ENCODE results near the gene DCTD. TPM values are rescaled to one million over a fixed set of nuclear protein-coding genes. Genes with fewer than 3 reads are reported as not detected.

The DCTD gene
- total RNA-seq, 1 donor from 2014 or later = 76.8 TPM

DNA sequence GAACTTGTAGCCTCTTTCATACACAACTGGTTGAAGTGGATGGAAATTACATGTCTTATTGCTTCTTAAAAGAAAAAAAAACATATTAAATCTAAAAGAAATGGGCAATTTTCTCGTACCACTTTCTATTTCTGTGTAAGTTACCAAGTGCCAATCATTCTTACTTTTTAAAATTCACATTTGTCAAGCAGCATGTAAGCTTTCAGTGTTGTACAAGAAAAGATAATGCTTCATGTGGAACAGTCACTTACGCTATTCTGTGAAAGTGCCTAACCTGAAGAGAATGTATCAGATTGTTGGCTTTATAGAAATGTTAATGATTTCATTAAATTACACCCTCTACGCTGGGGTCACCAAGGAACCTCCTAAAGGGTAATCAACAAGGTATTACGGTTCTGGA, 4.4 kb upstream of the DCTD start:
- intact Hi-C loops (cut with micrococcal nuclease) = loop anchor here (10.0 kb wide), 1 partner anchor 1617 kb away; no protein-coding TSS in a partner anchor
- ChIA-PET POLR2A (no interaction called here), CTCF (interaction anchor here (1.4 kb wide), 1 partner anchor 10 kb away, joined by 5 read pairs; no protein-coding TSS in a partner anchor)
- DNase-seq = no peak
- Mint-ChIP-seq H3K9me3 (no peaks in the 10 kb centered on the region), H3K4me3 (no peak overlapping the region), H3K4me1 (peaks cover 24% of the 10 kb centered on the region), H3K27ac (no peak overlapping the region), H3K36me3 (ENCODE audit: low read depth) (peaks cover 2% of the 10 kb centered on the region), H3K27me3 (peaks cover 16% of the 10 kb centered on the region)
- no peak for ATAC-seq (ENCODE audit: low read depth)
- TF ChIP-seq, protein P1, sequence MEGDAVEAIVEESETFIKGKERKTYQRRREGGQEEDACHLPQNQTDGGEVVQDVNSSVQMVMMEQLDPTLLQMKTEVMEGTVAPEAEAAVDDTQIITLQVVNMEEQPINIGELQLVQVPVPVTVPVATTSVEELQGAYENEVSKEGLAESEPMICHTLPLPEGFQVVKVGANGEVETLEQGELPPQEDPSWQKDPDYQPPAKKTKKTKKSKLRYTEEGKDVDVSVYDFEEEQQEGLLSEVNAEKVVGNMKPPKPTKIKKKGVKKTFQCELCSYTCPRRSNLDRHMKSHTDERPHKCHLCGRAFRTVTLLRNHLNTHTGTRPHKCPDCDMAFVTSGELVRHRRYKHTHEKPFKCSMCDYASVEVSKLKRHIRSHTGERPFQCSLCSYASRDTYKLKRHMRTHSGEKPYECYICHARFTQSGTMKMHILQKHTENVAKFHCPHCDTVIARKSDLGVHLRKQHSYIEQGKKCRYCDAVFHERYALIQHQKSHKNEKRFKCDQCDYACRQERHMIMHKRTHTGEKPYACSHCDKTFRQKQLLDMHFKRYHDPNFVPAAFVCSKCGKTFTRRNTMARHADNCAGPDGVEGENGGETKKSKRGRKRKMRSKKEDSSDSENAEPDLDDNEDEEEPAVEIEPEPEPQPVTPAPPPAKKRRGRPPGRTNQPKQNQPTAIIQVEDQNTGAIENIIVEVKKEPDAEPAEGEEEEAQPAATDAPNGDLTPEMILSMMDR (IDR thresholded peaks at IDR 0.05) = no peak

GRCh38 chr4:182920676-182921075, 3.5 kb upstream of the DCTD start:
- Mint-ChIP-seq H3K4me3 (no peak overlapping the region), H3K9me3 (no peaks in the 10 kb centered on the region), H3K36me3 (ENCODE audit: low read depth) (peaks cover 2% of the 10 kb centered on the region), H3K27me3 (peaks cover 16% of the 10 kb centered on the region), H3K4me1 (peaks cover 33% of the 10 kb centered on the region), H3K27ac (no peak overlapping the region)
- TF ChIP-seq, protein P1 (IDR thresholded peaks at IDR 0.05) = no peak
- DNase-seq (no peak), ATAC-seq (ENCODE audit: low read depth) (no peak)
- POLR2A ChIA-PET = interaction anchor here (0.7 kb wide), 2 partner anchors 516 to 1583 kb away, joined by 3 to 8 read pairs; no protein-coding TSS in a partner anchor
- CTCF ChIA-PET = no interaction called here
- intact Hi-C loops (cut with micrococcal nuclease) = loop anchor here (10.0 kb wide), 1 partner anchor 1616 kb away; no protein-coding TSS in a partner anchor

- Mint-ChIP-seq H3K27ac (peak overlapping the region; percentile 94), H3K36me3 (ENCODE audit: low read depth) (peaks cover 18% of the 10 kb centered on the region), H3K4me3 (peak overlapping the region; percentile 93), H3K27me3 (peaks cover 12% of the 10 kb centered on the region), H3K4me1 (peaks cover 33% of the 10 kb centered on the region), H3K9me3 (no peaks in the 10 kb centered on the region)
- DNase-seq (no peak), ATAC-seq (ENCODE audit: low read depth) (no peak)
- ChIA-PET POLR2A (interaction anchor here (0.7 to 2.1 kb wide), 4 partner anchors 480 to 740 kb away, joined by 3 to 4 read pairs (median 4); partner anchors contain the start of genes CDKN2AIP, RWDD4 and TRAPPC11), CTCF (interaction anchor here (0.7 to 1.4 kb wide), 3 partner anchors 20 to 526 kb away, joined by 3 to 4 read pairs (median 3); partner anchors contain the start of gene CDKN2AIP)
- TF ChIP-seq, protein P1 (IDR thresholded peaks at IDR 0.05) = no peak
- intact Hi-C loops (cut with micrococcal nuclease) = loop anchor here (2.0 kb wide), 2 partner anchors 180 to 480 kb away; partner anchors contain the start of gene WWC2
Measured at GRCh38 chr4:182918791-182919302, 1.7 kb upstream of the DCTD start.

DNA sequence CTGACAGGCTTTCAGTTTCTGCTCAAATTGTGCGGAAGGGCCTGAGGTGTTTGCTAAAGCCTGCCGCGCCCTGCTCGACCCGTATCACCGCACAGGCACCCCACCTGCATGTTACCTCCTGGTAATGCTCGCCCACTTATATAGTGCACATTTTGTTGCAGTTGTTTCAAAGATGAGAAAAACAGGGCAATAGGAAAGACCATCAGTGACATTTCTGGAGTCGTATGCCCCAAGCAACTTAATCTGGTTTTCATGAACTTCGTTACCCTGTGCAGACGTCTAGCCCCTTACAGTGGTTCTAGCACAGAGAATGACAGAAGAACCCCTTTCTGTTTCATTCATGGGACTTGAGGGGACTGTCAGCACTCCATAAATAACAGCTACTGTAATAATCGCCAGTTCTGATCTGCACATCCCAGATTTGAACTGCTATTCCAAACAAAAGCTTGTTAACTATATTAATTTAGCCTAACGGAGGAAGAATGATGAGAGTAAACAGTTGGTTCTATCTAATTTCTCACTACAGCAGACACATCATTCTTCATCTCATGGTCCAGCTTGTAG, 940 bp upstream of the DCTD start:
- POLR2A ChIA-PET = interaction anchor here (0.6 to 2.1 kb wide), 8 partner anchors 9 to 1731 kb away, joined by 3 to 8 read pairs (median 4); partner anchors contain the start of genes CASP3, RWDD4, TRAPPC11 and WWC2
- ATAC-seq (ENCODE audit: low read depth) (peak; percentile 11), DNase-seq (no peak)
- H3K9me3 Mint-ChIP-seq = no peaks in the 10 kb centered on the region
- H3K27ac Mint-ChIP-seq = peak overlapping the region; percentile 94
- CTCF ChIA-PET = interaction anchor here (0.7 to 1.4 kb wide), 4 partner anchors 20 to 527 kb away, joined by 3 to 4 read pairs (median 3); partner anchors contain the start of gene CDKN2AIP
- H3K4me3 Mint-ChIP-seq = peak overlapping the region; percentile 93
- H3K4me1 Mint-ChIP-seq = peaks cover 33% of the 10 kb centered on the region
- peaks cover 7% of the 10 kb centered on the region for H3K27me3 Mint-ChIP-seq
- intact Hi-C loops (cut with micrococcal nuclease) = loop anchor here (2.0 kb wide), 2 partner anchors 181 to 481 kb away; partner anchors contain the start of gene WWC2
- TF ChIP-seq, protein P1 (IDR thresholded peaks at IDR 0.05) = no peak
- peaks cover 26% of the 10 kb centered on the region for H3K36me3 Mint-ChIP-seq (ENCODE audit: low read depth)
